ENCODE data around the gene NGF. TPM values are rescaled to one million over a fixed set of nuclear protein-coding genes. Genes with fewer than 3 reads are reported as not detected.

Gene NGF
- total and polyA plus RNA-seq, 9 of the 15 experiments (the other 6 are each of a cell fraction or from before 2014, with no cell fraction given): not detected

DNA sequence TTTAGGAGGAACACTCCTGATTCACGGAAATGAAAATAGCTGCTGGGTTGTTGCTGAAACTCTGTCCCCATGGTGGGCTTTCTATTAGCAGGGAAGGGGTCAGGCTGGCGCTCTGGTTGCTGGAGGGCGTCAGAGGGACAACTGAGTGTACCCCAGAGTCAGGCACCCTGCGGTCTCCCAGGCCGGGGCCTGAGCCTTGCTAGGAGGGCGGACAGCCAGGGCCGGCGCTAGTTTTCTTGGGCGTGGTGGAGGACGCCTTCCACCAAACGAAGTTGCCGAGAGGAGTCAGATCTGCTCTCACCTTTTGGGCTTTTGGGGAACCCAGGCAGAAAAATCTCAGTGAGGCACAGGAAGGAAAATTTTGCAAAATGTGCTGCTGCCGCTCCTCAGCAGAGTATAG, 54.8 kb downstream of the NGF start (continued):
- TF ChIP-seq, protein P1, sequence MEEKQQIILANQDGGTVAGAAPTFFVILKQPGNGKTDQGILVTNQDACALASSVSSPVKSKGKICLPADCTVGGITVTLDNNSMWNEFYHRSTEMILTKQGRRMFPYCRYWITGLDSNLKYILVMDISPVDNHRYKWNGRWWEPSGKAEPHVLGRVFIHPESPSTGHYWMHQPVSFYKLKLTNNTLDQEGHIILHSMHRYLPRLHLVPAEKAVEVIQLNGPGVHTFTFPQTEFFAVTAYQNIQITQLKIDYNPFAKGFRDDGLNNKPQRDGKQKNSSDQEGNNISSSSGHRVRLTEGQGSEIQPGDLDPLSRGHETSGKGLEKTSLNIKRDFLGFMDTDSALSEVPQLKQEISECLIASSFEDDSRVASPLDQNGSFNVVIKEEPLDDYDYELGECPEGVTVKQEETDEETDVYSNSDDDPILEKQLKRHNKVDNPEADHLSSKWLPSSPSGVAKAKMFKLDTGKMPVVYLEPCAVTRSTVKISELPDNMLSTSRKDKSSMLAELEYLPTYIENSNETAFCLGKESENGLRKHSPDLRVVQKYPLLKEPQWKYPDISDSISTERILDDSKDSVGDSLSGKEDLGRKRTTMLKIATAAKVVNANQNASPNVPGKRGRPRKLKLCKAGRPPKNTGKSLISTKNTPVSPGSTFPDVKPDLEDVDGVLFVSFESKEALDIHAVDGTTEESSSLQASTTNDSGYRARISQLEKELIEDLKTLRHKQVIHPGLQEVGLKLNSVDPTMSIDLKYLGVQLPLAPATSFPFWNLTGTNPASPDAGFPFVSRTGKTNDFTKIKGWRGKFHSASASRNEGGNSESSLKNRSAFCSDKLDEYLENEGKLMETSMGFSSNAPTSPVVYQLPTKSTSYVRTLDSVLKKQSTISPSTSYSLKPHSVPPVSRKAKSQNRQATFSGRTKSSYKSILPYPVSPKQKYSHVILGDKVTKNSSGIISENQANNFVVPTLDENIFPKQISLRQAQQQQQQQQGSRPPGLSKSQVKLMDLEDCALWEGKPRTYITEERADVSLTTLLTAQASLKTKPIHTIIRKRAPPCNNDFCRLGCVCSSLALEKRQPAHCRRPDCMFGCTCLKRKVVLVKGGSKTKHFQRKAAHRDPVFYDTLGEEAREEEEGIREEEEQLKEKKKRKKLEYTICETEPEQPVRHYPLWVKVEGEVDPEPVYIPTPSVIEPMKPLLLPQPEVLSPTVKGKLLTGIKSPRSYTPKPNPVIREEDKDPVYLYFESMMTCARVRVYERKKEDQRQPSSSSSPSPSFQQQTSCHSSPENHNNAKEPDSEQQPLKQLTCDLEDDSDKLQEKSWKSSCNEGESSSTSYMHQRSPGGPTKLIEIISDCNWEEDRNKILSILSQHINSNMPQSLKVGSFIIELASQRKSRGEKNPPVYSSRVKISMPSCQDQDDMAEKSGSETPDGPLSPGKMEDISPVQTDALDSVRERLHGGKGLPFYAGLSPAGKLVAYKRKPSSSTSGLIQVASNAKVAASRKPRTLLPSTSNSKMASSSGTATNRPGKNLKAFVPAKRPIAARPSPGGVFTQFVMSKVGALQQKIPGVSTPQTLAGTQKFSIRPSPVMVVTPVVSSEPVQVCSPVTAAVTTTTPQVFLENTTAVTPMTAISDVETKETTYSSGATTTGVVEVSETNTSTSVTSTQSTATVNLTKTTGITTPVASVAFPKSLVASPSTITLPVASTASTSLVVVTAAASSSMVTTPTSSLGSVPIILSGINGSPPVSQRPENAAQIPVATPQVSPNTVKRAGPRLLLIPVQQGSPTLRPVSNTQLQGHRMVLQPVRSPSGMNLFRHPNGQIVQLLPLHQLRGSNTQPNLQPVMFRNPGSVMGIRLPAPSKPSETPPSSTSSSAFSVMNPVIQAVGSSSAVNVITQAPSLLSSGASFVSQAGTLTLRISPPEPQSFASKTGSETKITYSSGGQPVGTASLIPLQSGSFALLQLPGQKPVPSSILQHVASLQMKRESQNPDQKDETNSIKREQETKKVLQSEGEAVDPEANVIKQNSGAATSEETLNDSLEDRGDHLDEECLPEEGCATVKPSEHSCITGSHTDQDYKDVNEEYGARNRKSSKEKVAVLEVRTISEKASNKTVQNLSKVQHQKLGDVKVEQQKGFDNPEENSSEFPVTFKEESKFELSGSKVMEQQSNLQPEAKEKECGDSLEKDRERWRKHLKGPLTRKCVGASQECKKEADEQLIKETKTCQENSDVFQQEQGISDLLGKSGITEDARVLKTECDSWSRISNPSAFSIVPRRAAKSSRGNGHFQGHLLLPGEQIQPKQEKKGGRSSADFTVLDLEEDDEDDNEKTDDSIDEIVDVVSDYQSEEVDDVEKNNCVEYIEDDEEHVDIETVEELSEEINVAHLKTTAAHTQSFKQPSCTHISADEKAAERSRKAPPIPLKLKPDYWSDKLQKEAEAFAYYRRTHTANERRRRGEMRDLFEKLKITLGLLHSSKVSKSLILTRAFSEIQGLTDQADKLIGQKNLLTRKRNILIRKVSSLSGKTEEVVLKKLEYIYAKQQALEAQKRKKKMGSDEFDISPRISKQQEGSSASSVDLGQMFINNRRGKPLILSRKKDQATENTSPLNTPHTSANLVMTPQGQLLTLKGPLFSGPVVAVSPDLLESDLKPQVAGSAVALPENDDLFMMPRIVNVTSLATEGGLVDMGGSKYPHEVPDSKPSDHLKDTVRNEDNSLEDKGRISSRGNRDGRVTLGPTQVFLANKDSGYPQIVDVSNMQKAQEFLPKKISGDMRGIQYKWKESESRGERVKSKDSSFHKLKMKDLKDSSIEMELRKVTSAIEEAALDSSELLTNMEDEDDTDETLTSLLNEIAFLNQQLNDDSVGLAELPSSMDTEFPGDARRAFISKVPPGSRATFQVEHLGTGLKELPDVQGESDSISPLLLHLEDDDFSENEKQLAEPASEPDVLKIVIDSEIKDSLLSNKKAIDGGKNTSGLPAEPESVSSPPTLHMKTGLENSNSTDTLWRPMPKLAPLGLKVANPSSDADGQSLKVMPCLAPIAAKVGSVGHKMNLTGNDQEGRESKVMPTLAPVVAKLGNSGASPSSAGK (IDR thresholded peaks at IDR 0.05): no peak
- TF ChIP-seq, protein P2, sequence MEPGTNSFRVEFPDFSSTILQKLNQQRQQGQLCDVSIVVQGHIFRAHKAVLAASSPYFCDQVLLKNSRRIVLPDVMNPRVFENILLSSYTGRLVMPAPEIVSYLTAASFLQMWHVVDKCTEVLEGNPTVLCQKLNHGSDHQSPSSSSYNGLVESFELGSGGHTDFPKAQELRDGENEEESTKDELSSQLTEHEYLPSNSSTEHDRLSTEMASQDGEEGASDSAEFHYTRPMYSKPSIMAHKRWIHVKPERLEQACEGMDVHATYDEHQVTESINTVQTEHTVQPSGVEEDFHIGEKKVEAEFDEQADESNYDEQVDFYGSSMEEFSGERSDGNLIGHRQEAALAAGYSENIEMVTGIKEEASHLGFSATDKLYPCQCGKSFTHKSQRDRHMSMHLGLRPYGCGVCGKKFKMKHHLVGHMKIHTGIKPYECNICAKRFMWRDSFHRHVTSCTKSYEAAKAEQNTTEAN (CRISPR knock-in tag; IDR thresholded peaks at IDR 0.05): no peak
- TF ChIP-seq TGIF2 (CRISPR knock-in tag; IDR thresholded peaks at IDR 0.05): no peak
